ENCODE data around the gene QPCTL. TPM values are rescaled to one million over a fixed set of nuclear protein-coding genes. Genes with fewer than 3 reads are reported as not detected.
A peak's percentile ranks its signal among the peaks of the same experiment; 100 is the strongest.
"Not testable (repeated sequence)": the region's sequence is repeated elsewhere in the genome, so short reads cannot be mapped to it uniquely, and the experiment has no call there.

The QPCTL gene
- total RNA-seq, 1 experiment from 2014 or later: 13.7 TPM

- Histone ChIP-seq H2AFZ (ENCODE audit: low read length) (no peak overlapping the region), H3K56ac (ENCODE audit: insufficient read length, low read depth, low read length) (no peak overlapping the region), H3K14ac (ENCODE audit: insufficient read depth, low read length) (no peak overlapping the region), H2BK20ac (ENCODE audit: low read depth, low read length, poor library complexity, severe bottlenecking) (no peak overlapping the region), H2BK5ac (ENCODE audit: insufficient read length, low read length) (no peak overlapping the region), H3K4me2 (ENCODE audit: insufficient read depth, insufficient read length, low read length) (no peak overlapping the region), H3K23me2 (ENCODE audit: insufficient read length, low read depth, low read length, poor library complexity, severe bottlenecking) (peaks cover 3% of the 10 kb centered on the region), H2BK120ac (ENCODE audit: low read depth, low read length, poor library complexity, severe bottlenecking) (no peak overlapping the region), H3K79me2 (ENCODE audit: insufficient read depth, low read length) (no peaks in the 10 kb centered on the region), H3K4ac (ENCODE audit: low read depth, low read length) (no peak overlapping the region), H3K27me3 (ENCODE audit: insufficient read depth, low read length) (no peaks in the 10 kb centered on the region), H2AK5ac (ENCODE audit: insufficient read length, low read length) (no peak overlapping the region), H4K8ac (replicated peaks; ENCODE audit: insufficient read length, low read depth, low read length) (no peak overlapping the region), H2BK15ac (ENCODE audit: low read depth, low read length) (no peak overlapping the region), H4K5ac (ENCODE audit: insufficient read length, low read depth, low read length) (no peak overlapping the region), H3K18ac (ENCODE audit: insufficient read length, low read depth, low read length) (no peak overlapping the region), H2BK12ac (ENCODE audit: insufficient read length, low read depth, low read length) (no peak overlapping the region), H3K27ac (ENCODE audit: insufficient read length, low read depth, low read length) (no peak overlapping the region), H3K79me1 (ENCODE audit: insufficient read depth, low read depth, low read length, poor library complexity, severe bottlenecking) (no peaks in the 10 kb centered on the region), H4K91ac (ENCODE audit: insufficient read length, low read depth, low read length) (no peak overlapping the region), H3K9ac (ENCODE audit: extremely low read depth, insufficient read length, low read length) (no peak overlapping the region), H3K4me1 (ENCODE audit: insufficient read depth, low read length) (no peaks in the 10 kb centered on the region), H3T11ph (ENCODE audit: low read length) (no peak overlapping the region), H3K23ac (ENCODE audit: insufficient read length, low read depth, low read length) (no peak overlapping the region), H3K9me3 (ENCODE audit: control insufficient read depth, low read depth, low read length) (no peaks in the 10 kb centered on the region), H4K20me1 (ENCODE audit: control insufficient read depth, insufficient read depth, insufficient read length) (no peaks in the 10 kb centered on the region)
- H3K4me3 Mint-ChIP-seq: peak overlapping the region in 1 of 2 experiments; percentile 15; a peak in 2 of 5 replicates
- H3K27me3 Mint-ChIP-seq (ENCODE audit: low read depth): peaks cover 30% of the 10 kb centered on the region
- H3K4me1 Mint-ChIP-seq: peaks cover 6 to 17% of the 10 kb centered on the region in 2 experiments
- no CpG with 5 or more reads among the region's 5 CpGs for WGBS (ENCODE audit: extremely low coverage, insufficient read length, low lambda C conversion rate)
- DNase-seq: no peak
- H3K9me3 Mint-ChIP-seq: no peaks in the 10 kb centered on the region
- TF ChIP-seq, protein P1, sequence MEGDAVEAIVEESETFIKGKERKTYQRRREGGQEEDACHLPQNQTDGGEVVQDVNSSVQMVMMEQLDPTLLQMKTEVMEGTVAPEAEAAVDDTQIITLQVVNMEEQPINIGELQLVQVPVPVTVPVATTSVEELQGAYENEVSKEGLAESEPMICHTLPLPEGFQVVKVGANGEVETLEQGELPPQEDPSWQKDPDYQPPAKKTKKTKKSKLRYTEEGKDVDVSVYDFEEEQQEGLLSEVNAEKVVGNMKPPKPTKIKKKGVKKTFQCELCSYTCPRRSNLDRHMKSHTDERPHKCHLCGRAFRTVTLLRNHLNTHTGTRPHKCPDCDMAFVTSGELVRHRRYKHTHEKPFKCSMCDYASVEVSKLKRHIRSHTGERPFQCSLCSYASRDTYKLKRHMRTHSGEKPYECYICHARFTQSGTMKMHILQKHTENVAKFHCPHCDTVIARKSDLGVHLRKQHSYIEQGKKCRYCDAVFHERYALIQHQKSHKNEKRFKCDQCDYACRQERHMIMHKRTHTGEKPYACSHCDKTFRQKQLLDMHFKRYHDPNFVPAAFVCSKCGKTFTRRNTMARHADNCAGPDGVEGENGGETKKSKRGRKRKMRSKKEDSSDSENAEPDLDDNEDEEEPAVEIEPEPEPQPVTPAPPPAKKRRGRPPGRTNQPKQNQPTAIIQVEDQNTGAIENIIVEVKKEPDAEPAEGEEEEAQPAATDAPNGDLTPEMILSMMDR (conservative IDR thresholded peaks at IDR 0.05): no peak
- H3K36me3 Mint-ChIP-seq (ENCODE audit: insufficient read depth in 1 of 3, low read depth in 3 of 3): peaks cover 22 to 36% (median 34%) of the 10 kb centered on the region in 3 experiments; a peak in 6 of 7 replicates
- H3K27ac Mint-ChIP-seq: peak overlapping the region in 1 of 3 experiments; percentile 9; a peak in 1 of 7 replicates
These were observed 9.6 kb upstream of the QPCTL start for GRCh38 chr19:45682908-45683307.

DNA sequence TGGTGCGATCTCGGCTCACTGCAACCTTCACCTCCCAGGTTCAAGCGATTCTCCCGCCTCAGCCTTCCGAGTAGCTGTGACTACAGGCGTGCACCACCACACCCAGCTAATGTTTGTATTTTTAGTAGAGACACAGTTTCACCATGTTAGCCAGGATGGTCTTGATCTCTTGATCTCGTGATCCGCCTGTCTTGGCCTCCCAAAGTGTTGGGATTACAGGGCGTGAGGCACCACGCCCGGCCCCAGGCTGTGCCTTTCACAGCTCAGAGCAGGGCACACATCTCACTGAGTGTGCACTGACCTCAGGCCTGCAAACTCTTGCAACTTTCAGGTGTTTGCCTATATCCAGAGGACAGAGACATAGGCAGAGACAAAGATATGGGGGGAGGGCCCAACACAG is 7.4 kb upstream of the QPCTL start:
- H2BK15ac ChIP-seq (ENCODE audit: low read depth, low read length); H2AK5ac ChIP-seq (ENCODE audit: insufficient read length, low read length); H3K18ac ChIP-seq (ENCODE audit: insufficient read length, low read depth, low read length); H3K79me2 ChIP-seq (ENCODE audit: insufficient read depth, low read length); H3K23me2 ChIP-seq (ENCODE audit: insufficient read length, low read depth, low read length, poor library complexity, severe bottlenecking); H3K27ac ChIP-seq (ENCODE audit: insufficient read length, low read depth, low read length); DNase-seq; H3K79me1 ChIP-seq (ENCODE audit: insufficient read depth, low read depth, low read length, poor library complexity, severe bottlenecking); H4K91ac ChIP-seq (ENCODE audit: insufficient read length, low read depth, low read length); H2BK5ac ChIP-seq (ENCODE audit: insufficient read length, low read length); H4K5ac ChIP-seq (ENCODE audit: insufficient read length, low read depth, low read length); H3K4me1 ChIP-seq (ENCODE audit: insufficient read depth, low read length); H2BK120ac ChIP-seq (ENCODE audit: low read depth, low read length, poor library complexity, severe bottlenecking); H4K8ac ChIP-seq (replicated peaks; ENCODE audit: insufficient read length, low read depth, low read length); H3K56ac ChIP-seq (ENCODE audit: insufficient read length, low read depth, low read length); H3K14ac ChIP-seq (ENCODE audit: insufficient read depth, low read length); H3K4ac ChIP-seq (ENCODE audit: low read depth, low read length); H3K9me3 Mint-ChIP-seq; H3K4me2 ChIP-seq (ENCODE audit: insufficient read depth, insufficient read length, low read length); H3K9ac ChIP-seq (ENCODE audit: extremely low read depth, insufficient read length, low read length); H4K20me1 ChIP-seq (ENCODE audit: control insufficient read depth, insufficient read depth, insufficient read length); H2BK12ac ChIP-seq (ENCODE audit: insufficient read length, low read depth, low read length); H3K4me1 Mint-ChIP-seq; H3K4me3 Mint-ChIP-seq; H3K27me3 ChIP-seq (ENCODE audit: insufficient read depth, low read length); H2BK20ac ChIP-seq (ENCODE audit: low read depth, low read length, poor library complexity, severe bottlenecking); H3K23ac ChIP-seq (ENCODE audit: insufficient read length, low read depth, low read length); H3K27ac Mint-ChIP-seq; H3K9me3 ChIP-seq (ENCODE audit: control insufficient read depth, low read depth, low read length); H2AFZ ChIP-seq (ENCODE audit: low read length); H3T11ph ChIP-seq (ENCODE audit: low read length): not testable (repeated sequence)
- H3K36me3 Mint-ChIP-seq (ENCODE audit: insufficient read depth in 1 of 3, low read depth in 3 of 3): peaks cover 33 to 51% (median 49%) of the 10 kb centered on the region in 3 experiments; a peak in 6 of 7 replicates
- WGBS (ENCODE audit: extremely low coverage, insufficient read length, low lambda C conversion rate): no CpG with 5 or more reads among the region's 11 CpGs
- peaks cover 11% of the 10 kb centered on the region for H3K27me3 Mint-ChIP-seq (ENCODE audit: low read depth)
